H1 (cell line): ENCODE results near the gene PABPN1. TPM values are rescaled to one million over a fixed set of nuclear protein-coding genes. Genes with fewer than 3 reads are reported as not detected.
A peak's percentile ranks its signal among the peaks of the same experiment; 100 is the strongest.

Source experiments
- CTCF ChIA-PET: fragments of 300-600 bp; sonication (Branson Sonifier 250); formaldehyde crosslinking; loops from one replicate; lab custom pipeline; 2021; ENCODE audit not compliant: partially characterized antibody; lab: Charles Lee
- POLR2A ChIA-PET: fragments of 300-600 bp; sonication (Branson Sonifier 250); formaldehyde crosslinking; loops from one replicate; lab custom pipeline; 2021; ENCODE audit warnings: inconsistent platforms; ENCODE audit not compliant: partially characterized antibody; lab: Charles Lee
- DNase-seq, 2 experiments: peaks; one replicate each; pipeline versions ENCODE4 v3.0.0 to v3.0.0-alpha.2; 2010 to 2022; ENCODE audit warnings: low spot score in 2 of 2, low read depth in 1 of 2, mixed read lengths in 1 of 2
- FAIRE-seq: peaks from 2 replicates; lab custom pipeline; 2011; peaks lifted over from hg19 to GRCh38; lab: Jason Lieb, UNC
- H2AFZ ChIP-seq: 2 replicates; pipeline ENCODE4 v1.8.1; 2012; ENCODE audit warnings: low read length, inconsistent platforms
- H2AK5ac ChIP-seq: 2 replicates; pipeline ENCODE4 v1.6.1; 2013; ENCODE audit warnings: low read depth, low read length
- H2BK120ac ChIP-seq: replicated peaks from 2 replicates; pipeline ENCODE3; 2013; ENCODE audit warnings: low read depth, low read length, inconsistent platforms
- H2BK12ac ChIP-seq: 2 replicates; pipeline ENCODE4 v1.6.1; 2013; ENCODE audit warnings: low read depth, low read length
- H2BK15ac ChIP-seq: 2 replicates; pipeline ENCODE4 v1.6.1; 2013; ENCODE audit warnings: low read length
- H2BK20ac ChIP-seq: 2 replicates; pipeline ENCODE4 v1.6.1; 2013; ENCODE audit warnings: low read length
- H2BK5ac ChIP-seq: 2 replicates; pipeline ENCODE4 v1.6.1; 2013; ENCODE audit warnings: low read depth, low read length
- H3K14ac ChIP-seq: 2 replicates; pipeline ENCODE4 v1.6.1; 2013; ENCODE audit warnings: inconsistent platforms; ENCODE audit not compliant: insufficient read length
- H3K18ac ChIP-seq: 2 replicates; pipeline ENCODE4 v1.6.1; 2013; ENCODE audit warnings: low read length; ENCODE audit errors: extremely low read depth
- H3K23ac ChIP-seq: 2 replicates; pipeline ENCODE4 v1.6.1; 2013; ENCODE audit warnings: inconsistent platforms; ENCODE audit not compliant: insufficient read length
- H3K23me2 ChIP-seq: 2 replicates; pipeline ENCODE4 v1.6.1; 2013; ENCODE audit warnings: low read depth, low read length
- H3K27ac ChIP-seq: 2 replicates; pipeline ENCODE4 v1.6.1; 2011; ENCODE audit warnings: low read depth, low read length, inconsistent platforms
- H3K27me3 ChIP-seq, 4 experiments: replicated peaks in 1 of 4; 1 replicate in 1 of 4; 2 replicates in 3 of 4; pipeline versions ENCODE4 v1.6.1 to v1.8.1; 2011 to 2013; ENCODE audit warnings: low read length in 3 of 4, mild to moderate bottlenecking in 3 of 4, inconsistent platforms in 2 of 4, mixed read lengths in 2 of 4, moderate library complexity in 1 of 4; ENCODE audit not compliant: control insufficient read depth in 3 of 4, insufficient read depth in 3 of 4; ENCODE audit errors: extremely low read depth in 1 of 4
- H3K36me3 ChIP-seq, 4 experiments: 2 replicates each; pipeline versions ENCODE4 v1.6.1 to v1.8.1; 2011 to 2013; ENCODE audit warnings: mild to moderate bottlenecking in 4 of 4, low read length in 3 of 4, moderate library complexity in 2 of 4, control low read depth in 1 of 4, inconsistent platforms in 1 of 4; ENCODE audit not compliant: insufficient read depth in 4 of 4, control insufficient read depth in 2 of 4
- H3K4ac ChIP-seq: replicated peaks from 2 replicates; pipeline ENCODE3; 2013; ENCODE audit warnings: low read length, low read depth, mixed read lengths, inconsistent platforms; ENCODE audit not compliant: insufficient read length
- H3K4me1 ChIP-seq, 4 experiments: replicated peaks in 1 of 4; 1 replicate in 1 of 4; 2 replicates in 3 of 4; pipeline versions ENCODE4 v1.6.1 to v1.8.1; 2011 to 2013; ENCODE audit warnings: low read length in 3 of 4, inconsistent platforms in 2 of 4, mixed read lengths in 1 of 4; ENCODE audit not compliant: insufficient read depth in 4 of 4, control insufficient read depth in 3 of 4
- H3K4me2 ChIP-seq, 2 experiments: 2 replicates each; pipeline versions ENCODE4 v1.6.1 to v1.8.1; 2011 to 2013; ENCODE audit warnings: low read depth in 2 of 2, low read length in 2 of 2, control low read depth in 1 of 2, inconsistent platforms in 1 of 2, mild to moderate bottlenecking in 1 of 2; ENCODE audit not compliant: insufficient read depth in 1 of 2
- H3K4me3 ChIP-seq, 4 experiments: fragments of 200-600, 300-600 bp in 1 of 4; sonication (generic), shearing (Covaris generic), sonication (Bioruptor Twin) in 1 of 4; 2 replicates each; pipeline versions ENCODE4 v1.5.1 to v1.8.1; 2011 to 2016; ENCODE audit warnings: low read length in 4 of 4, low read depth in 3 of 4, control low read depth in 2 of 4, inconsistent platforms in 2 of 4, mild to moderate bottlenecking in 2 of 4, mixed read lengths in 1 of 4, moderate library complexity in 1 of 4; ENCODE audit not compliant: insufficient read depth in 2 of 4; ENCODE audit errors: extremely low read depth in 1 of 4
- H3K56ac ChIP-seq: replicated peaks from 2 replicates; pipeline ENCODE3; 2013; ENCODE audit warnings: low read depth, mild to moderate bottlenecking, mixed read lengths, low read length, inconsistent platforms; ENCODE audit not compliant: insufficient read length
- H3K79me1 ChIP-seq: 2 replicates; pipeline ENCODE4 v1.6.1; 2013; ENCODE audit warnings: low read depth, low read length, control low read depth
- H3K79me2 ChIP-seq, 2 experiments: 2 replicates each; pipeline versions ENCODE4 v1.6.1 to v1.8.1; 2012 to 2013; ENCODE audit warnings: low read length in 2 of 2, mild to moderate bottlenecking in 2 of 2, inconsistent platforms in 1 of 2; ENCODE audit not compliant: insufficient read depth in 2 of 2, control insufficient read depth in 1 of 2
- H3K9ac ChIP-seq, 4 experiments: replicated peaks in 1 of 4; 1 replicate in 1 of 4; 2 replicates in 3 of 4; pipeline versions ENCODE4 v1.6.1 to v1.8.1; 2011 to 2013; ENCODE audit warnings: low read depth in 3 of 4, low read length in 3 of 4, control low read depth in 2 of 4, mild to moderate bottlenecking in 2 of 4, moderate library complexity in 2 of 4, inconsistent platforms in 1 of 4; ENCODE audit errors: extremely low read depth in 1 of 4
- H3K9me3 ChIP-seq, 2 experiments: 2 replicates each; pipeline versions ENCODE4 v1.6.1 to v1.8.1; 2012 to 2013; ENCODE audit warnings: mild to moderate bottlenecking in 2 of 2, moderate library complexity in 2 of 2, control low read depth in 1 of 2, inconsistent platforms in 1 of 2, low read depth in 1 of 2, low read length in 1 of 2, mixed read lengths in 1 of 2; ENCODE audit not compliant: insufficient read depth in 2 of 2
- H4K20me1 ChIP-seq, 2 experiments: replicated peaks in 1 of 2; 2 replicates each; pipeline versions ENCODE3 to v1.8.1; 2011 to 2013; ENCODE audit warnings: inconsistent platforms in 2 of 2, low read length in 2 of 2, mild to moderate bottlenecking in 1 of 2; ENCODE audit not compliant: insufficient read depth in 2 of 2, control insufficient read depth in 1 of 2
- H4K5ac ChIP-seq: 2 replicates; pipeline ENCODE4 v1.6.1; 2013; ENCODE audit warnings: low read length, low read depth, mixed read lengths, inconsistent platforms; ENCODE audit not compliant: insufficient read length
- H4K8ac ChIP-seq: 2 replicates; pipeline ENCODE4 v1.8.0; 2013; ENCODE audit warnings: mild to moderate bottlenecking, moderate library complexity, low read length, inconsistent platforms; ENCODE audit not compliant: insufficient read depth; ENCODE audit errors: extremely low read depth
- H4K91ac ChIP-seq: replicated peaks from 2 replicates; pipeline ENCODE3; 2013; ENCODE audit warnings: low read length, mixed read lengths, inconsistent platforms; ENCODE audit not compliant: insufficient read length
- ATF2 ChIP-seq: IDR thresholded peaks from 2 replicates; pipeline ENCODE4 v1.6.1; 2012; ENCODE audit warnings: low read length, inconsistent platforms
- E2F6 ChIP-seq: IDR thresholded peaks from 2 replicates; pipeline ENCODE4 v1.6.1; 2012; ENCODE audit warnings: inconsistent platforms
- MAX ChIP-seq: IDR thresholded peaks from 2 replicates; pipeline ENCODE4 v1.6.1; 2012; ENCODE audit warnings: inconsistent platforms
- TBP ChIP-seq: IDR thresholded peaks from 2 replicates; pipeline ENCODE4 v1.6.1; 2011; ENCODE audit warnings: low read depth, low read length, improper control_type of control experiment
- WGBS, 2 experiments: shearing (Covaris generic) in 1 of 2; methylation state at CpG; one replicate each; pipeline versions ENCODE4 v1.1.6 to v1.1.7; 2013 to 2015; ENCODE audit warnings: low lambda C conversion rate in 2 of 2, mixed read lengths in 2 of 2, inconsistent platforms in 1 of 2, low coverage in 1 of 2, missing lambda C conversion rate in 1 of 2; ENCODE audit not compliant: insufficient replicate concordance in 2 of 2, insufficient coverage in 1 of 2, insufficient read length in 1 of 2; ENCODE audit errors: extremely low coverage in 1 of 2, missing lambda C conversion rate in 1 of 2; 5-methylcytosine and 5-hydroxymethylcytosine counted together
- polyA plus RNA-seq, 7 experiments: library from polyadenylated mRNA; depleted of rRNA in 3 of 7; stranded (reverse) in 5 of 7; unstranded in 2 of 7; fragments of >200 nt in 5 of 7; fragments of 200-250 nt in 2 of 7; gene quantifications; 1 replicate in 5 of 7; 2 replicates in 1 of 7; 4 replicates in 1 of 7; pipeline versions ENCODE4 v1.2.1 to v1.2.3, GENCODE V29; 2011 to 2013; ENCODE audit warnings: missing spikeins in 2 of 7, mixed read lengths in 2 of 7
- total RNA-seq: library from RNA; stranded (reverse); fragmentation: NEBNext Ultra II Directional; extraction: Animal tissue kit (Norgen Biotek cat#: 25700); gene quantifications from 2 replicates; pipeline ENCODE4 v1.2.1, GENCODE V29; 2021

Gene PABPN1
- total and polyA plus RNA-seq, 2 of the 8 experiments (the other 6 are each of a cell fraction or from before 2014, with no cell fraction given), result 300 to 331 TPM

GRCh38 chr14:23365732-23366425 is 44.6 kb downstream of the PABPN1 start:
- Histone ChIP-seq H4K5ac (peak overlapping the region; percentile 73), H2BK5ac (peak overlapping the region; percentile 69; the same call in 1 of the 2 replicates), H2AFZ (no peak overlapping the region), H4K20me1 (peaks cover 8 to 11% of the 10 kb centered on the region in 2 experiments), H2AK5ac (no peak overlapping the region), H3K4ac (no peak overlapping the region), H3K4me1 (peaks cover 2 to 22% (median 14%) of the 10 kb centered on the region in 4 experiments; a peak in 6 of 7 replicates), H4K91ac (peak overlapping the region; percentile 30), H3K23me2 (peaks cover 21% of the 10 kb centered on the region; the same call in 1 of the 2 replicates), H3K9me3 (no peaks in the 10 kb centered on the region), H3K36me3 (peaks cover 0 to 5% (median 0%) of the 10 kb centered on the region in 4 experiments; a peak in 2 of 8 replicates), H4K8ac (peak overlapping the region; percentile 88), H3K27ac (peak overlapping the region; percentile 85), H3K9ac (peak overlapping the region in 3 of 4 experiments; percentile 69 to 90 (median 71); a peak in 6 of 7 replicates), H3K4me2 (peak overlapping the region; percentile 85 to 90), H3K23ac (no peak overlapping the region), H2BK120ac (no peak overlapping the region), H3K27me3 (peaks cover 0 to 12% (median 10%) of the 10 kb centered on the region in 4 experiments; a peak in 5 of 7 replicates), H3K56ac (peak overlapping the region; percentile 78), H2BK15ac (peak overlapping the region; percentile 29; the same call in 1 of the 2 replicates), H3K14ac (no peak overlapping the region), H3K79me2 (no peaks in the 10 kb centered on the region), H3K79me1 (no peaks in the 10 kb centered on the region), H3K18ac (peak overlapping the region; percentile 89), H3K4me3 (peak overlapping the region; percentile 69 to 79 (median 77)), H2BK12ac (no peak overlapping the region), H2BK20ac (no peak overlapping the region)
- FAIRE-seq (no peak), DNase-seq (peak in 1 of 2 experiments; percentile 82)
- ChIA-PET POLR2A (interaction anchor here (0.8 to 7.1 kb wide), 20 partner anchors 11 to 266 kb away, joined by 3 to 73 read pairs (median 3); partner anchors contain the start of genes BCL2L2, CMTM5, MYH7 and PABPN1), CTCF (interaction anchor here (1.1 to 20.9 kb wide), 5 partner anchors 13 to 119 kb away, joined by 3 to 333 read pairs (median 4); partner anchors contain the start of genes CMTM5 and IL25)
- WGBS, 2 experiments, result 2% methylated on average over 24 of the region's 51 CpGs; no CpG with 5 or more reads in 1 of the 2 experiments
- peak; percentile 78 for TF ChIP-seq TBP
- peak; percentile 71 for TF ChIP-seq MAX
- peak; percentile 17; the same call in 1 of the 2 replicates for TF ChIP-seq E2F6
- TF ChIP-seq ATF2, result no peak
